DMS 273 treated with DMSO at 0.1 percent for 48 hours (cell line): ENCODE data around the gene CPLX3.

Source experiments
- DNase-seq: peaks from one replicate; lab custom pipeline; 2025; lab: John Stamatoyannopoulos, UW

Gene CPLX3

DNA sequence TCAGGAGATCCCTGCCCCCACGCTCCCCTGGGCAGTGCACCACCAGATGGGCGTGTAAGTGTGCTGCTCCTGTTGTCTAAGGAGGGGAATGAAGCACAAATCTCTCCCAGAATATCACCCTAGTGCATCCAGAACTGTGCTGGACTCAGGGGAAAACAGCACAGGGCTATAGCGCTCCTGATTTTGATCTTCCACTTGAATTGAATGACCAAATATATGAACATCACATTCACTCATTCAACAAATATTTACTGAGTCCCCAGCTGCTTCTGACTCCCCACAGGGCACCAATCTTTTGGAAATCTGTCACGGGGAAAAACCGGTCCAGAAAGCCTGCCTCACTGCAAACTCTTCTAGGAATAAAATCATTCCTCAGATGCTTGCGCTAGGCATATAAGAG lies 2.4 kb downstream of the CPLX3 start:
- no peak for DNase-seq

DNA sequence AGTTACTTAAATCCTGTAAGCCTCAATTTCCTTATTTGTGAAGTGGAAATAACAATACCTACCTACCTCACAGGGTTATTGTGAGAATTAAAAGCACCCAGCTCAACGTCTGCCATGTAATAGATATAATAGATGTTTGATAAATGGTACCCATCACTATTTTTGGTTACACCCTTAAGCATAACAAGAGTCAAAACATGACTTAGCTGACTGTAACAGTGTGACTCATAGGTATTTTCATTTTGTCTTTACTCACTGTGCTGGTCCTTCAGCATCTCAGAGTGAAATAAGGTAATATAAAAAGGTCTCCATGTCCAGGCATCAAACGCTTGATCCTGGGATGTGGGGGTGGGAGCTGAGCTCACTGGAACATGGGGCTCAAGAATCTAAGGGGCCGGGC lies 3.1 kb downstream of the CPLX3 start:
- no peak for DNase-seq

DNA sequence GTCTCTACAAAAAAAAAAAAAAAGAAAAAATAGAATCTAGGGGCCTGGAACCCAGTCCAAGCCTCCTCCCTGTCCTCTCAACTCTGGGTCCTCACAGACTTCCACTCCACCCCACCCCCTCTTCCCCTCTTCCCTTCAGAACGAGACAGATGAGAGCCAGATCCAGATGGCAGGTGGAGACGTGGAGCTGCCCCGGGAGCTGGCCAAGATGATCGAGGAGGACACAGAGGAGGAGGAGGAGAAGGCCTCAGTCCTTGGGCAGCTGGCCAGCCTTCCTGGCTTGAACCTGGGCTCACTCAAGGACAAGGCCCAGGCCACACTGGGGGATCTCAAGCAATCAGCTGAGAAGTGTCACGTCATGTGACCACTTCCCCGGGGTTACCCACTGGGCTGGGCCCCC lies 3.6 kb downstream of the CPLX3 start:
- no peak for DNase-seq

DNA sequence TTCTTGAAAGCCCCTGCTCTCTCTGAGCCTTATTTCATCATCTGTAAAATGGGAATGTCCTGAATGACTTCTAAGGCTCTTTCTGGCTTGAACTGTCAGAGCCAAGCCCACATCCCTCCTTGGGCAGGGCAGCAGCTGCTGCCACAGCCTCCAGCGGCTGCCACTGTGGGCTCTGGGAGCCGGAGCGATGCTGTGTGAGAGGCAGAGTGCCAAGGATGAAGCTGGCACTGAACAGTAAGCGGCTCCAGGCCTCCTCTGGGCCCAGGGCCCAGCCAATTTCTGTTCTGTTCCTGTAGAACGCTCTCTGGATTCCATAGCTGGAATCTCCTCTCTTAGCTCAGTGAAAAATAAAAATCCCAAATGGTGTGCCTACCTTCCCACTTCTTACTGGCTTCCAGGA lies 4.4 kb downstream of the CPLX3 start:
- peak; percentile 46 for DNase-seq

DNA sequence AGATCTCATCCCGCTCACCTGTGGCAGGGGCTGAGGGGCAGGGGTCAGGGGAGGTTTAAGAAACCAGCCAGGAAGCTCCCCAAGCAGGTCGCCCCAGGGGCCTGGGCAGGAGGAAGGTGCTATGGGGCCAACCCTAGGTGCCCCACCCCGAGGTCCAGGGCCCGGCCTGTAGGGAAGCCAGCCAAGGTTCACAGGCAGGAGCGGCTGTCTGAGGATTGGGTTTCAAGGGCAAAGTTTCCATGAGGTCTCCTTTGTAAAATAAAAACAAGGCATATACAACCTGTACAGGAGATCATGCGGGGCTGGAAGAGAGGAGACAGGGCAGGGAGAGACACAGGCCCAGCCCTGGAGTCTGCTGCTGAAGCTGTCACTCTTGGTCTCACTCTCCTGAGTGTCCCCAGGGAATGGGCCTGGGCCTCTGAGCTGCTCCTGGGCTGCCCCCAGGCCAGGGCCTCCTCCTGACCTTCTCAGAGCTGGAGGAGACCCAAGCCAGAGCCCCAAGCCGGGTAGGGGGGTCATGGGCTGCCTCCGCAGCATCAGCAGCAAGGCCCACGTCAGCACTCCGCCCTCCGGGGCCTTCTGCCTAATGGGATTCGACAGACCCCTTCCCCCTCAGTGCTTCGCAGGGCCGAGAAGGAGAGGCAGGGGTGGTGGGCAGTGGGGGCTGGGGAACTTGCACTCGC lies 5.5 kb downstream of the CPLX3 start:
- DNase-seq, result no peak

DNA sequence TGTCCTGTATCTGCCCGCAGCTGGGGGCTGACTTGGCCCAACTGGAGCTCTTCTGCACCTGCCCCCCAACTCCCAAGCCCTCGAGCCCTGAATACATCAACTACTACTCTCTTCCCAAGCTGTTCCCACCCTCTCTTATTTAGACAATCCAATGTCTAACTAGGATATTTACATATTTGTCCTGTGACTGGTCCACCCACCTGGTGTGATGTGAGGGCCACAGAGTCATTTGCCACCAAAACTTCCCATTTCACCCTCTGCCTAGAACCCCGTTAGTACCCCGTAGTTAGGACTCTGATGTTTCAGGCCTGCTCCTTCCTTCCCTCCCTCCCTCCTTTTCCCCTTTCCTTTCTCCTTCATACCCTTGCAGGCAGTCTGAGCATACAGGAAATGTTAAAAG lies 6.4 kb downstream of the CPLX3 start:
- DNase-seq, result no peak

DNA sequence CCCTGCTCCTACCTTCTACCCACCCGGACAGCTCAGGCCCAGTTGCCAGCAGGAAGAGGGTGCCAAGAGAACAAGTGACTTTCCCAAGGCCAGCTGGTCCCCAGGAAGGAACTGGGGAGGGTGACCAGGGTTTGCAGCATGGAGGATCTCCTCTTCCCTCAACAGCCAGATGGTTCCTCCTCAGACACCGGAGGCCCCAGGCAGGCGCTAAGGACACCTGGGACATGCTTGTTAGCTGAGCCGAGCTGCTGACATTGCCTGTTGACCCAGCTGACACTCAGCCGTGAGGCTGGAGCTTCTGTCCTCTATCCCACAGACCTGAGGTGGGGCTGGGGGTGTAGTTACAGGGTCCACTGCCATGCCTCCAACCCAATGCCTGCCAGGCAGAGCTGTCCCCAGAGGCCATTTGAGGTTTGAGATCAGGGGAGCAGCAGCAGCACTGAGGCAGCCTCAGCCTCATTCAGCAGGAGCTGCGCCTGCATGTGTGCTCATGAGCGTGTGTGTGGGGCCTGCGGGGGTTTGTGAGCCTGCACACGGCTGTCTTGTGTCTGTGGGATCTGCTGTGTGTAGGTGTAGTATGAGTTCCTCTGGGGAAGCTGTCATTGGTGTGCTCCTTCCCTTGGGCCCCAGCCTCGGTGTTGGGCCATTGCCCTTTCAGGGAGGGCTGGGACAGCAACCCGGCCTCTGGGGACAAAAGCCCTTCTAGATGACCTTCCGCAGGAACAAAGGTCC lies 7.1 kb downstream of the CPLX3 start:
- no peak for DNase-seq

DNA sequence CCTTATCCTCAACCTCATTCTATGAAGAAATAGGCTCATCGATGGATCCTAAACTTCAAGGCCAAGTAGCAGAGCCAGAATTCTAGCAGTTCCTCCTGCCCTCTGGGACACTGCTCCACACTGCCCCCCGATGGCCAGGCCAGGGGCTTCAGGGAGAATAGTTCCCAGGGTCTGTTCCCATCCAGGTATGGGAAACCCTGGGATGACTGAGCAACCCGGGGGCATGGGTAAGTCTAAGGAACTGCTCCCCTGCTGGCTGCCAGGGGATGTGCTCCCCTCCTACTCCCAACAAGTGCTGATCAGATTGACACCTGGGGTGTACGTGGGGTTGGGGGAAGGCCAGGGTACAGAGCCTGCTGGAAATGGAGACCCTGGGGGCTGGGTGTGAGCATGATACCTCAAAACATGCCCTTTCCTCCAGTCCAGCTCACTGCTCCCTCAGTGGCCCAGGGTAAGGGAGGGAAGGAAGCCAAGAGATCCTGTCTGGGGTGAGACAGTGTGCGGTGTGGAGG lies 8.9 kb downstream of the CPLX3 start:
- DNase-seq, result no peak

DNA sequence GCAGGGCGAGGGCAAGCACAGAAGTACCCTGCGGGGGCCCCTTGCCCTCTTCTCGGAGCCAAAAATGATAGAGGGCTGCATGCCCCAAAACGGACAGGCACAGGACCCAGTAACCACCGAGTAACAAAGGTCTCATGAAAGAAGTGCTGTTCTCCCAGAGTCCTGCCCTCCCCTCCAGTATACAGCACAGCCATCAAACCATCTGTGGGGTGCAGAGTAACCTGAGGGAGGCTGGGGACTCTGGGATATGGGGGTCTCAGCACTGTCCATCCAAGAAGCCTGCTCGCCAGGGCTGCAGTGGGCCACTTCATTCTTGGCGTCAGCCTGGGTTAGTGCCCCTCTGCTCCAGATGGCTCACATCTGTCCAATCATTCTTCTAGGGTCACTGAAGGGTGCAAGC lies 10.4 kb downstream of the CPLX3 start:
- DNase-seq, result no peak

DNA sequence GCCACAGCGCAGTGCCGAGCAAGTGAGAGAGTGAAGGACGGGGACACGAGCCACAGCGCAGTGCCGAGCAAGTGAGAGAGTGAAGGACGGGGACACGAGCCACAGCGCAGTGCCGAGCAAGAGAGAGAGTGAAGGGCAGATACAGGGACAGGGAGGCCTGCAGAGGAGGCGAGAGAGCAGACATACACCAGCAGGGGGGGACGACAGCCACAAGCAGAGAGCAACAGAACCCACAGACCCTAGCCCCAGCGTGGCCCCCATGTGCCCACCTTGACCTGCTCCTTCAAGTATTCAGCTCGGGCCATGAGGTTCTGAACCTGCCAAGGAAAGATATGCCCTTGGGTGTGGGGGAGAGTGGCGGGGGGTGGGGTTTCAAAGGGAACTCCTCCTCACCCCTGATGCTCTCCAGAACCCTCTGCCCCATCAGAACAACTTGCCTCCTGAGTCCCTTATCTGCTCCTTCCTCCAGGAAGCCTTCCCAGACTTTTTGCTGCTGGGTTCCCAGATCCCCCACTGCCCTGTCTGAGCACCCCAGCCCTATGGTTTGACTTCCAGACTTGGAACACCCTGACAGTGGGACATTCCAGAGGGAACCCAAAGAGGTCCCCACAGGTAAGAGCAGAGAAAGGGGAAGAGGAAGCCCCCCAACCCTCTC lies 11.2 kb downstream of the CPLX3 start:
- DNase-seq, result no peak

DNA sequence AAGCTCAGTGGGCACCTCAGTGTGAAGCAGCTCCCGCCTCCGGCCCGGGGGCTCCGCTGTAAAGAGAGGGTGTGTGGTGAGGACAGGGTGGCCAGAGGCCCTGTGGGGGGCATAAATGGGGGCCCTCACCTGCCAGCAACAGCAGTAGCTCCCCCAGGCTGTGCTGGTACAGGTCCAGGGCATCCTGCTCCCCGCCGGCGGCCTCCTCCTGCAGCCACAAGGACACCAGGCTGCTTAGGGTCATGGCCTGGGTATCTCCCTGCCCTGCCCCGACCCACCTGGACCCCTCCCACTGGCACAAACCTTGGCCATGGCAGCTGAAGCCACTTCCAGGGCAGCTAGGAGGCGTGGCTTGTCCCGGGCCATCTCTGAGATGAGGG lies 11.7 kb downstream of the CPLX3 start:
- DNase-seq, result no peak

DNA sequence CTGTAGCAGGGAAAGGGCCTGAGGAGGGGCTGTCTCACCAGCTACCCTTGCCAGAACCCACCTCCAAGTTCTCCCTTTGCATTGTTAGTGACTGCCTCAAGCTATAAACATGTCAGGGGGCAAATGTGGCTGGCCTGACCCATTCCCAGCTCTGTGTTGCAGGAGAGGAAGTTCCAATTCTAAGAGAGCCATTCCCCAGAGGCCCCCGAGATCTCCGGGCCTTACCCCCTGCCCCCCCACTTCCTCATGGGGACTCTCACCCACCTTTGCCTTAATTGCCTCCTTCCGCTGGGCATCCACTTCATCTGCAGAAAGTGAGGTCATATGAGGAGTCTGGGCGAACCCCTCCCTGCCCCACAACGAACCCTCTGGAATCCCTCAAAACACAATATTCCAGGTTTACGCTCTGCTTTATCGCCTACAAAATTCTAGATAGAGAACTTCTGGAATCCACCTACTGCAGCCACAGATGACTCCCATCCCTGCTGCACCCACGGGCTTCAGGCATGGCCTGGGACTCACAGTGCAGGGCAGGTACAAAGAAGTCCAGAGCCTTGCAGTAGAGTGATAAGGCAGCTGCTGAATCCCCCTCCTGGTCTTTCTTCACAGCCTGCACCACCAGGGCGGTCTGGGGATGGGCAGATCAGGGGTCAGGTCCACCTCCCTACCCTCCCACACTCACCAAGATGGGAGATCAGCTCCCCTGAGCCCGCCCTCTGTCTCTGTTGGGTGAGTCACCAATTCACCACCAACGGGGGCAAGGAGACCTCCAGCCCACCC lies 12.5 kb downstream of the CPLX3 start:
- no peak for DNase-seq

DNA sequence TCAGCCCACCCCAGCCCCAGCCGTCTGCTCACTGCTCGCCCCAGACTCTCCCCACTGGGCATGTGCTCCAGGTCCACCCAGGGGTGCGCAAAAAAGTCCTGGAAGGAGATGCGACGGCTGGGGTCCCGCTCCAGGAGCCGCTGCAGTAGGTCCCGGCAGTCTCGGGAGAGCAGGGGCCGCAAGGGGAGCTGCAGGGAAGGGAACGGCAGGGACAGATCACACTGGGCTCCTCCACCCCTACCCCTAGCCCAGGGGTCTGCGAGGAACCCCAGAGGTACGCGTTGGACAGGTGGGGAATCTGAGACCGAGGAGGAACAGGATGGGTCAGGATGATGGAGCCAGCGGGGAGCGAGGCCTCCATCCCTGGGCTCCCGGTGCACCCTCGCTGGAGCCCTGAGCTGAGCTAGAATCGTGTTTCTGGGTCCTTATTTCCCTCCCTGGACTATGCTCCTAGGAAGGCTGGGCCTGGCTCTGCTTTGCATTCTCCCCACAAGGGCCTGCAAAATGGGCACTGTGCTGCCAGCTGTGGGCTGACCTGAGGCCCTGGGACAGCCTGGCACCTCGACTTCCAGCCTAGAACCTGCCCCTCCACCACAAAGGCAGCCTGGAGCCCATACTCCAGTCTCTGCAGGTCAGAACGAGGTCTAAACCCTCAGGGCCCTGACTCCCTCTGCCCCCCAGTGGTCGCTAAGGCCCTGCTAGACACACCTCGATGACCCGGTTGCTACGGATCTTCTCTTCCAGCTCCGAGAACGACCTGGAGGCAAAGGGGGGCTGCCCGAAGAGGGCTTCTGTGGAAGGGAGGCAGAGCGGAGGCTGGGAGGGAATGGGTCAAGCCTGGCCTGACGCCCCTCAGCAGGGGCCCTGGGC lies 13.3 kb downstream of the CPLX3 start:
- DNase-seq, result no peak

DNA sequence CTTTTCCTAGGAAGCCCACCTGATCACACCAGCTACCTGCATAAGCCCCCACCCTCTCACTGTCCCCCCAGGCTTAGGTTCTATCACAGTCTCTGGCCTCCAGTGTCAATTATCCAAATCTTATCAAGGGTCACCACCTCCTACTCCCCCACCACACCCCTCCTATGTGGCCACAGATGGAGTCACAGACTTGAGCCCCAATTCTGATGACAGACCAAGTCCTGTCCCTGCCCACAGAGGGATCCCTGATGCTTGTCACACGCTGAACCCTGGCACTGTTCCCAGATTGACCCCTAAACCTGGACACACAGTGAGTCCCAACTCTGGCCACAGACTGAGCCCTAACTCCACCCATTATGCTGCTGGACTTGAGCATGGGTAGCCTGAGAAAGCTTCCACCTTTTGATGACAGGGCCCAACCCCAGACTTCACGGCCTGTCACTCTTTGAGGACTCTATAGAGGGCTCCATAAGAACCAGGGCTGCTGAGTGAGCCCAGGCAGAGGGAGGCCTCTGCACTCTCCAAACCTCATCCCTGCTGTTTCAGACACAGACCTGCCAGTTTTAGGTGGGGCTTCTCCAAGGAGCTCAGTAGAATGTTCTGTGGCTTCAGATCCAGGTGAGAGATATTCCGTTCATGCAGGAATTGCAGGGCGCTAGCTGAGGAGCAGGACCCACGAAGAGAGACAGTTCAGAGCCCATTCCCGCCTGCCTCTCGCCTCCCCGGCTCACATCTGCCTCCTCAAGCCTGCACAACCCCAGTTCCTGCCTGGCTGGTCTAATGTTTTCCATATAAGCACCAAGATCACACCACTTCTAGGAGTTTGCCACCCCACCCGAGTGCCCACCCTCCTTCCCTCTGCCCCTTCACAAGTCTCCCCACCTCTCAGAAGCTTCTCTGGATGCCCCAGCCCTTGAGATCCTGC lies 14.7 kb downstream of the CPLX3 start:
- no peak for DNase-seq

DNA sequence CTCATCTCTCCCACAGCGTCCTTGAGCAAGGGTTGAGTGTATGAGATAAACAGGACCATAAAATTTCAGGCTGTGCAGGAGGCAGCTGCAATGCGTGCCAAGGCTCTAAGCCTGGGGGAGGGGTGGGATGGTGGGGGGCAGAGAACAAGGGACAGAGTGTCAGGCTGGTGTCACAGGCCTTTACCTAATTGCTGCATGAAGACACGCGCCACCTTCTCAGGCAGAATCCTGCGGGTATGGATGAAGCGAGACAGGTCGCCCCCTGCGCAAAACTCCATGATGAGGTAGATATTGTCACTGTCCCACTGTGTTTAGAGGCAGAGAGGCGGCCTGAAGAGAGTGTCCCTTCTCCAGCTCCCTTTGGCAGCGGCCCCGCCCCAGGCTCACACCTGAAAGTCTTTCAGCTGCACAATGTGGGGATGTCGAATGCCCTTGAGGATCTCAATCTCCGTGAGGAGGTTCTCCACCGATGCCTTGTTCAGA lies 15.5 kb downstream of the CPLX3 start:
- no peak for DNase-seq

DNA sequence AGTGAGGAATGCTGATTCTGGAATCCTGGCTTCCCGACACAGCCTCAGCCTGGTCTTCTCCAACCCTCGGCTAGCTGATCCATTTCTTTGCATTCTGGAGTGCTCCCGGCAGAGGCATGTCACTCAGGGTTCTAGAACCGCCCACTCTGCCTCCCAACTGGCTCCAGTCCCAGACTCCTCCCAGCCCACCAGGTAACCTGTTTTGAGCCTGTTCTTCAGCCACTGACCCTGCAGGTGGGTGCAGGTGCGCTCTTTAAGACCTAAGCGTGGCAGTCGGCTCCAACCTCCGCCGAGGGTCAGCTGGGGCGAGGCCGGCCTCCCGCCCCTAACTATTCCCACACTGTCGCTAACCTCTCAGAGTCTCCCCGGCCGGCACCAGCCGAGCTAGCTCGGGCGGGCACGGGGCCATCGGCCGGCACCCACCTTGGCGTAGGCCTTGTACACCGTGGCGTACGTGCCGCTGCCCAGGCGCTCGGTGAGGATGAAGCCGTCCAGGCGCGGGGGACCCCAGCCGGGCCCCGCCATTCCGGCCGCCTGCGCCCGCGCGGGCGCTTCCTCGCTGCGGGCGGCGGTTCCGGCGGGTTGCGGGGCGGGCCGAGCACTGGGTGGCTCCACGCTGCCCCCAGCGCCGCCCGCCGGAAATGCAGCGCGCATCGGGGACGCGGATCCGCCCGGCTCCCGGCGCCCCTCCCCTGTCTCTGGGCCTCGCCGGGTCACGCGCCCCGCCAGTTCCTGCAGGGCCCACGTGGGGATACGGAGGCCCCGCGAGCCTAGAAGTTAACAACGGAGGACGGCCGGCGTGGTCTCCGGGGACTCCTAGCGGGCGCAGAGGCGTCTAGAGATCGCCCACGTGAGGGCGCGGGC lies 16.4 kb downstream of the CPLX3 start, which contains the start of gene ULK3:
Gene ULK3, minus strand, starts transcription at position 576 of the 864 bp plus-strand sequence. Its CDS starts 51 bp downstream, at position 525.
- DNase-seq, result peak; percentile 59

DNA sequence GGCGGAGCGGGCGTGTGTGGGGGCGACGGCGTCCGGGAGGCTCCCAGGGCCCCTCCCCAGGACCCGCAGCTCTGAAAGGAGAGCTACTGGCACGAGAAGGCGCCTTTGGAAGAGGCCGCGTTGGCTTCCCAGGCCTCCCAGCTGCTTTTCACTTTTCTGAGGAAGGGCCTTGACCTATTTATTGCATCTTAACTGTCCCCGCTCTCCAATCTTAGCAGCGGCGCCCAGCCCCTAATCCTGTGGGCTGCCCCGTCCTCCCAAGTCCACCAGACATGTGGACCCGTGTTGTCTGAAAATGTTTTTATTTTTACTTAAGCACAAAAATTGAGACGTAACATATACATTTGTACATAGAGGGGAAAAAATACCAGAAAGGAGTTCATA lies 17.0 kb downstream of the CPLX3 start:
- no peak for DNase-seq

DNA sequence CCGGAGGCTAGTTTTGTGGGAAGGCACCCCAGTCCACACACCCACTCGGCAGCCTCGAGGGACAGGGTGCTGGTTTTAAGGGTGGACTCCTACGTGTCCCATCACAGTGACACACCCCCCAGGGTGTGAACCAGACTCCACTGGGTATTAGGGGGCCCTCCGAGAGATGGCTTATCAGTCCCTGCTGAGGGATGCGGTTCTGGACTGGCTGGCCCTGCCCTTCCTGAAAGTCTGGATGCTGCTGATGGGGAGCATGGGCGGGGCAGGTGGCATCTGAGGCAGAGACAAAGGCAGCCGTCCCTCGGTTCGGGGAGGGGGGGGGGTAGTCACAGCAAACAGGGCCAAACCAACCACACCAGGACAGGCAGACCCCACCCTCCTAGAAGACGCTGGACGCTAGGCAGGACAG lies 17.5 kb downstream of the CPLX3 start:
- no peak for DNase-seq
